ENCODE data around the gene RPL31. TPM values are rescaled to one million over a fixed set of nuclear protein-coding genes. Genes with fewer than 3 reads are reported as not detected.

The RPL31 gene
- total RNA-seq (2022) (1,648 and 1,732 TPM in 2 replicates), Bru-seq, nascent RNA (percentile 97 among the genes with signal in this experiment), BruChase-seq, experiment 1, labeled RNA remaining after a 6-hour chase (percentile 95 among the genes with signal in this experiment), BruChase-seq, experiment 2, labeled RNA remaining after a 2-hour chase (percentile 97 among the genes with signal in this experiment)
- long read RNA-seq, transcript RPL31-208 (4 exons, 825 nt): minor isoform, 123 of 613 reads
- long read RNA-seq, transcript RPL31-201 (5 exons, 1,865 nt): major isoform, 409 of 613 reads
- long read RNA-seq, partial matches to known transcripts: 64 of 613 reads
- long read RNA-seq, other reads (novel, unspliced or antisense): 12 of 613 reads

DNA sequence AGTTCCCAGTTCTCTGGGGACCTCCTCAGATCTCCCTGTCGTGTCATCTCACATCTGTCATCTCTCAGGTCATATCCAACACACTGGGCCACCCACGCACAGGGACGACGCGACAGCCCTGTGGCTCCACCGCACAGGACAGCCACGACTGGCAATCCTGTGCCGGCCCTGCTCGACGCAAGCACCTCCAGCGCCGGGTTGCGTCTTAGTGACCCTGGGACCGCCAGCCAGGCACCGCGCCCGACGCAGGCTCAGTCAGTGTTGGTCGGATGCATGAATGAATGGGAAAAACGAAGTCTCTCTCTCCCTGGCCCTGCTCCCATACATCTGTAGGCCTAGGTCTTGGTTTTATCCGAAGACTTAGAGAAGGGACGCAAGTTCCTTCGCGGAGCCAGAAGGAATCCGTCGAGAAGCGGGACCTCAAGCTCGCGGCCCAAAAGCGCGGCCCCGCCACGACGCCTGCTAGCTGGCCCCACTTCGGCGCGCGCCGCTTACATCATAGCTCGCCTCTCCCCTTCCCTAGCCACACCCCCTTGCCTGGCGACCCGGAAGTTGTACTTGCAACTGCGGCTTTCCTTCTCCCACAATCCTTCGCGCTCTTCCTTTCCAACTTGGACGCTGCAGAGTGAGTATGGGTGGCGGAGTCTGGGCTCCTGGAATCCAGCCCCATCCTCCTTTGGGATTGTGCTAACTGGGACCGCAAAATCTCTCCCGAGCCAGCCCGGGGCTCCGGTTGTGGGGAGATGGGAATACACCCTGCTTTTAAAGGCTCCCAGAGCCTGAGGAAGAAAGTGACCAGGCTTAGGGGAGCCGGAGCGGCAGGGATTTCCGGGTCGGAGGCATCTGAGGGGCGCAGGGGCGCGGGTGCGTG, at the start of gene RPL31:
RPL31 (plus strand) TSS at position 599 of the 871 bp plus-strand sequence. CDS start 413 bp downstream, outside the sequence.
- peak within 1 kb of the TSS; percentile 99 for H3K27ac Mint-ChIP-seq (ENCODE audit: low read depth, unreplicated experiment)
- no peaks in the 10 kb centered on the region for H3K27me3 Mint-ChIP-seq (ENCODE audit: insufficient read depth, unreplicated experiment)
- H3K4me1 Mint-ChIP-seq (ENCODE audit: insufficient read depth, unreplicated experiment): peaks cover 19% of the 10 kb centered on the region
- H3K36me3 Mint-ChIP-seq (ENCODE audit: insufficient read depth, unreplicated experiment): peaks cover 49% of the 10 kb centered on the region
- BruUV-seq (replicated peaks): TSS peak; percentile 72
- H3K4me3 Mint-ChIP-seq (ENCODE audit: unreplicated experiment): peak within 1 kb of the TSS; percentile 92
- ChIA-PET POLR2A (interaction anchor here (0.6 to 3.0 kb wide), 32 partner anchors 8 to 1664 kb away, joined by 3 to 37 read pairs (median 5); partner anchors contain the start of genes CNOT11, EIF5B, NPAS2 and PDCL3), CTCF (interaction anchor here (0.6 to 3.9 kb wide), 8 partner anchors 10 to 419 kb away, joined by 3 to 18 read pairs (median 4); no protein-coding TSS in a partner anchor)
- intact Hi-C loops (cut with micrococcal nuclease): loop anchor here (5.0 kb wide), 2 partner anchors 270 to 395 kb away; no protein-coding TSS in a partner anchor
- peak; percentile 98 for DNase-seq (ENCODE audit: unreplicated experiment)
- H3K9me3 Mint-ChIP-seq (ENCODE audit: unreplicated experiment): no peaks in the 10 kb centered on the region
- TF ChIP-seq, protein P1, sequence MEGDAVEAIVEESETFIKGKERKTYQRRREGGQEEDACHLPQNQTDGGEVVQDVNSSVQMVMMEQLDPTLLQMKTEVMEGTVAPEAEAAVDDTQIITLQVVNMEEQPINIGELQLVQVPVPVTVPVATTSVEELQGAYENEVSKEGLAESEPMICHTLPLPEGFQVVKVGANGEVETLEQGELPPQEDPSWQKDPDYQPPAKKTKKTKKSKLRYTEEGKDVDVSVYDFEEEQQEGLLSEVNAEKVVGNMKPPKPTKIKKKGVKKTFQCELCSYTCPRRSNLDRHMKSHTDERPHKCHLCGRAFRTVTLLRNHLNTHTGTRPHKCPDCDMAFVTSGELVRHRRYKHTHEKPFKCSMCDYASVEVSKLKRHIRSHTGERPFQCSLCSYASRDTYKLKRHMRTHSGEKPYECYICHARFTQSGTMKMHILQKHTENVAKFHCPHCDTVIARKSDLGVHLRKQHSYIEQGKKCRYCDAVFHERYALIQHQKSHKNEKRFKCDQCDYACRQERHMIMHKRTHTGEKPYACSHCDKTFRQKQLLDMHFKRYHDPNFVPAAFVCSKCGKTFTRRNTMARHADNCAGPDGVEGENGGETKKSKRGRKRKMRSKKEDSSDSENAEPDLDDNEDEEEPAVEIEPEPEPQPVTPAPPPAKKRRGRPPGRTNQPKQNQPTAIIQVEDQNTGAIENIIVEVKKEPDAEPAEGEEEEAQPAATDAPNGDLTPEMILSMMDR (IDR thresholded peaks at IDR 0.05; ENCODE audit: unreplicated experiment): no peak

DNA sequence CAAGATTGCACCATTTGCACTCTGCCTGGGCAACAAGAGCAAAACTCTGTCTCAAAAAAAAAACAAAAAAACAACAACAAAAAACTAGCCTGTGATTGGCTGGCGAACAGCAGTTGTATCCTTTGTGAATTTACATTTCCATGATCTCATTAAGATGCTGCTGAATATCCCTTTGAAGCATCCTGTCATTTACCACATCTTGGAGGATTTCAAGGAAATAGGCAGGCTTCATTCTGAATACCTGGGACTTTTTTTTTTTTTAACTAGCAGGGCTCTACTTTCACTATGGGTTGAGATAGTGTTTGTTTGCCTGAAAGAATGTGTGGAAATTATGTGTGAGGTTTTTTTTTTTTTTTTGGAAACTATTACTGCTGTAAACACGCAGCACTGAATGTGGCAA, 49.6 kb upstream of the RPL31 start:
- Mint-ChIP-seq H3K4me1 (ENCODE audit: insufficient read depth, unreplicated experiment) (no peaks in the 10 kb centered on the region), H3K27me3 (ENCODE audit: insufficient read depth, unreplicated experiment) (no peaks in the 10 kb centered on the region), H3K4me3 (ENCODE audit: unreplicated experiment) (no peak overlapping the region), H3K36me3 (ENCODE audit: insufficient read depth, unreplicated experiment) (no peaks in the 10 kb centered on the region), H3K9me3 (ENCODE audit: unreplicated experiment) (no peaks in the 10 kb centered on the region), H3K27ac (ENCODE audit: low read depth, unreplicated experiment) (no peak overlapping the region)
- TF ChIP-seq, protein P1 (IDR thresholded peaks at IDR 0.05; ENCODE audit: unreplicated experiment): no peak
- ChIA-PET CTCF (interaction anchor here (0.7 kb wide), 1 partner anchor 10 kb away, joined by 3 read pairs; no protein-coding TSS in a partner anchor), POLR2A (no interaction called here)
- BruUV-seq (replicated peaks): no TSS peak
- no peak for DNase-seq (ENCODE audit: unreplicated experiment)
- intact Hi-C loops (cut with micrococcal nuclease): no loop called here

DNA sequence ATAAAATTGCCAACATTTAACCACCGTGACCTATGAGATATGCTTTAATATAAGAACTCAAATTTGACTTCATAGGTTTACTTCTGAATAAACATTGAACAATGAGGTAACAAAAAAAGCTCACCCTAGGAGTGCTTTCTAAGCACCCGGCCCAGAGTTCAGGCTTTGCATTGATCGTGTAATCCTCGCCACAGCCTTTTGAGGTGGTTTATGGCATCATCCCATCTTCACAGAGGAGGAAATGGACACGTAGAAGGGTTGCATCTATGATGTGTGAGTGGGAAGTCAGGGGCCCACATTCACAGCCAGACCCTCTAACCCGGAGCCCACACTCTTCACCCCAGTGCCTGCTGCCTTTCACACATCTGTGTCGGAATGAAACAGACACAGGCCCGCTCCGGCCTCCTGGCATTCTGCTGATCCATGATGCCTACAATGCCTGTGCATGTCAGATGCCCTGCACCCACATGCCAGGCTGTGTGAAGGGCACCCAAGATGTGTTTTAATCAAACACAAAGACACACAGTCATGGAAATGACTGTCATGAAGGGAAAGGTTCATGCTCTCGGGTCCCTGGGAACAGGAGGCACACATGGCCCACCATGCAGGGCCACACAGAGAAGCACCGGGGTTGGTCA, 48.6 kb upstream of the RPL31 start:
- Mint-ChIP-seq H3K9me3 (ENCODE audit: unreplicated experiment) (no peaks in the 10 kb centered on the region), H3K27ac (ENCODE audit: low read depth, unreplicated experiment) (no peak overlapping the region), H3K4me1 (ENCODE audit: insufficient read depth, unreplicated experiment) (no peaks in the 10 kb centered on the region), H3K4me3 (ENCODE audit: unreplicated experiment) (no peak overlapping the region), H3K36me3 (ENCODE audit: insufficient read depth, unreplicated experiment) (no peaks in the 10 kb centered on the region), H3K27me3 (ENCODE audit: insufficient read depth, unreplicated experiment) (no peaks in the 10 kb centered on the region)
- ChIA-PET CTCF (interaction anchor here (0.6 kb wide), 1 partner anchor 1216 kb away, joined by 3 read pairs; no protein-coding TSS in a partner anchor), POLR2A (no interaction called here)
- TF ChIP-seq, protein P1 (IDR thresholded peaks at IDR 0.05; ENCODE audit: unreplicated experiment): no peak
- no TSS peak for BruUV-seq (replicated peaks)
- no peak for DNase-seq (ENCODE audit: unreplicated experiment)
- intact Hi-C loops (cut with micrococcal nuclease): no loop called here

All from MCF 10A (cell line).